Measurements from ENCODE around the gene RBFOX1.

Gene RBFOX1

GRCh38 chr16:7331997-7332396 lies 648 bp upstream of the RBFOX1 start:
- no peak overlapping the region for H3K4me3 ChIP-seq (replicated peaks; ENCODE audit: low read depth, low read length)
- DNase-seq (ENCODE audit: low read depth): no peak
- TF ChIP-seq CTCF (IDR thresholded peaks at IDR 0.05; ENCODE audit: low read length, missing control alignments): no peak

- no peak overlapping the region for H3K4me3 ChIP-seq (replicated peaks; ENCODE audit: low read depth, low read length)
- no peak for TF ChIP-seq CTCF (IDR thresholded peaks at IDR 0.05; ENCODE audit: low read length, missing control alignments)
- no peak for DNase-seq (ENCODE audit: low read depth)
Observed at GRCh38 chr16:7333180-7333725, 608 bp downstream of the RBFOX1 start.

GRCh38 chr16:7334801-7335560 lies 2.3 kb downstream of the RBFOX1 start:
- no peak overlapping the region for H3K4me3 ChIP-seq (replicated peaks; ENCODE audit: low read depth, low read length)
- TF ChIP-seq CTCF (IDR thresholded peaks at IDR 0.05; ENCODE audit: low read length, missing control alignments): no peak
- DNase-seq (ENCODE audit: low read depth): no peak

- H3K4me3 ChIP-seq (replicated peaks; ENCODE audit: low read depth, low read length): no peak overlapping the region
- no peak for DNase-seq (ENCODE audit: low read depth)
- TF ChIP-seq CTCF (IDR thresholded peaks at IDR 0.05; ENCODE audit: low read length, missing control alignments): no peak
Observed at GRCh38 chr16:7335991-7336634, 3.5 kb downstream of the RBFOX1 start.

- no peak for DNase-seq (ENCODE audit: low read depth)
- no peak overlapping the region for H3K4me3 ChIP-seq (replicated peaks; ENCODE audit: low read depth, low read length)
- TF ChIP-seq CTCF (IDR thresholded peaks at IDR 0.05; ENCODE audit: low read length, missing control alignments): no peak
Observed at GRCh38 chr16:7336742-7337141, 4.1 kb downstream of the RBFOX1 start.

GRCh38 chr16:7338826-7339225 lies 6.2 kb downstream of the RBFOX1 start:
- H3K4me3 ChIP-seq (replicated peaks; ENCODE audit: low read depth, low read length): no peak overlapping the region
- no peak for TF ChIP-seq CTCF (IDR thresholded peaks at IDR 0.05; ENCODE audit: low read length, missing control alignments)
- DNase-seq (ENCODE audit: low read depth): no peak

All from fibroblast of pulmonary artery (primary cell).